SK-N-MC (cell line): ENCODE results near the gene ZSCAN31.

ENCODE experiments used
- EZH2 ChIP-seq: fragments of 200-600 bp; sonication (generic); IDR thresholded peaks from one replicate; pipeline ENCODE4 v1.6.1; 2017; ENCODE audit warnings: antibody characterized with exemption
- FOXP2 ChIP-seq: optimal IDR thresholded peaks from 2 replicates; pipeline ENCODE3; 2011; ENCODE audit warnings: mild to moderate bottlenecking, moderate library complexity; ENCODE audit not compliant: insufficient read depth; ENCODE audit errors: extremely low read length, control extremely low read depth
- POLR2AphosphoS5 ChIP-seq: IDR thresholded peaks from 2 replicates; pipeline ENCODE4 v1.6.1; 2012; ENCODE audit warnings: mild to moderate bottlenecking, low read depth, low read length, borderline replicate concordance

DNA sequence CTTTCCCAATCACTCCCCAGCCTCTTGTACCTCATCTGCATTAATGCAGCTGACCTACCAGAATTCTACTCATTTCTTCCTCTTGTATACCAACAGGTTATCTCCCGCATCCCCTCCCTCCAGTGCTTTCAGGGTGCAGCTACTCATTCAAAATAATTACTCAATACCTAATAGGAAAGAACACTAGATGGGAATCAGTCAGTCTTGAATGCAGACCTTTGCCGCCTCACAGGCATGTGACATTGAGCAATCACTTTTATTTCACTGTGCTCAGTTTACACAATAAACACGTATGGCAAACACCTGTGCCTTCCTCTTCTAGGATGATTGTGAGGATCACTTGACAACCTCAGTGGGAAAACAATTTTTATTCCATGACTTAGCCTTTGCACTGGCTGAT lies 13.3 kb downstream of the ZSCAN31 start:
- TF ChIP-seq EZH2 = no peak
- TF ChIP-seq POLR2AphosphoS5 = no peak
- no peak for TF ChIP-seq FOXP2
